Prostate gland (tissue), 2 donors: ENCODE data around the gene MYL7. TPM values are rescaled to one million over a fixed set of nuclear protein-coding genes. Genes with fewer than 3 reads are reported as not detected.

Experiments
- DNase-seq: peaks from one replicate; pipeline ENCODE4 v3.0.0-alpha.2; 2019; ENCODE audit warnings: low spot score
- H3K27ac ChIP-seq, 2 donors: fragments of 200-600 bp; sonication (generic); 2 replicates each; pipeline ENCODE4 v1.5.1; 2017 to 2019
- H3K27me3 ChIP-seq: fragments of 200-600 bp; sonication (generic); replicated peaks from 2 replicates; pipeline ENCODE4 v1.5.1; 2019; ENCODE audit not compliant: insufficient read depth
- H3K36me3 ChIP-seq, 2 donors: fragments of 200-600 bp; sonication (generic); 1 replicate in 1 of 2; 2 replicates in 1 of 2; pipeline versions ENCODE4 v1.5.1 to v1.8.1; 2017 to 2019
- H3K4me1 ChIP-seq: fragments of 200-600 bp; sonication (generic); replicated peaks from 2 replicates; pipeline ENCODE4 v1.5.1; 2019
- H3K4me3 ChIP-seq, 2 donors: fragments of 200-600 bp; sonication (generic); 2 replicates each; pipeline ENCODE4 v1.5.1; 2017 to 2019
- H3K9me3 ChIP-seq: fragments of 200-600 bp; sonication (generic); 2 replicates; pipeline ENCODE4 v1.5.1; 2017
- POLR2A ChIP-seq: fragments of 450-650 bp; IDR thresholded peaks from one replicate; pipeline ENCODE4 v1.6.1; 2016; ENCODE audit warnings: antibody characterized with exemption, mild to moderate bottlenecking
- POLR2AphosphoS5 ChIP-seq: sonication (generic); formaldehyde crosslinking; IDR thresholded peaks from one replicate; pipeline ENCODE4 v1.6.1; 2017; ENCODE audit warnings: antibody characterized with exemption
- WGBS: methylation state at CpG from one replicate; pipeline ENCODE4 v1.1.5; 2018; 5-methylcytosine and 5-hydroxymethylcytosine counted together
- intact Hi-C: fragments of 100-400 bp; cut with DNase I; formaldehyde crosslinking; loops from one replicate; pipeline ENCODE4 v1.14.2; 2022
- total RNA-seq, 2 donors: library from RNA; depleted of rRNA; stranded (reverse); fragments of >200 nt; gene quantifications; one replicate each; pipeline ENCODE4 v1.1.0, GENCODE V29; 2016
- TF ChIP-seq, protein P1 (sequence below), 4 experiments: fragments of 200-600 bp in 2 of 4; fragments of 450-650 bp in 2 of 4; sonication (generic) in 2 of 4; IDR thresholded peaks; 1 replicate in 3 of 4; 2 replicates in 1 of 4; pipeline ENCODE4 v1.5.1; 2016 to 2019; ENCODE audit warnings: antibody characterized with exemption in 4 of 4, mild to moderate bottlenecking in 2 of 4, moderate library complexity in 2 of 4

MYL7 gene, protein sequence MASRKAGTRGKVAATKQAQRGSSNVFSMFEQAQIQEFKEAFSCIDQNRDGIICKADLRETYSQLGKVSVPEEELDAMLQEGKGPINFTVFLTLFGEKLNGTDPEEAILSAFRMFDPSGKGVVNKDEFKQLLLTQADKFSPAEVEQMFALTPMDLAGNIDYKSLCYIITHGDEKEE
- not detected for total RNA-seq

DNA sequence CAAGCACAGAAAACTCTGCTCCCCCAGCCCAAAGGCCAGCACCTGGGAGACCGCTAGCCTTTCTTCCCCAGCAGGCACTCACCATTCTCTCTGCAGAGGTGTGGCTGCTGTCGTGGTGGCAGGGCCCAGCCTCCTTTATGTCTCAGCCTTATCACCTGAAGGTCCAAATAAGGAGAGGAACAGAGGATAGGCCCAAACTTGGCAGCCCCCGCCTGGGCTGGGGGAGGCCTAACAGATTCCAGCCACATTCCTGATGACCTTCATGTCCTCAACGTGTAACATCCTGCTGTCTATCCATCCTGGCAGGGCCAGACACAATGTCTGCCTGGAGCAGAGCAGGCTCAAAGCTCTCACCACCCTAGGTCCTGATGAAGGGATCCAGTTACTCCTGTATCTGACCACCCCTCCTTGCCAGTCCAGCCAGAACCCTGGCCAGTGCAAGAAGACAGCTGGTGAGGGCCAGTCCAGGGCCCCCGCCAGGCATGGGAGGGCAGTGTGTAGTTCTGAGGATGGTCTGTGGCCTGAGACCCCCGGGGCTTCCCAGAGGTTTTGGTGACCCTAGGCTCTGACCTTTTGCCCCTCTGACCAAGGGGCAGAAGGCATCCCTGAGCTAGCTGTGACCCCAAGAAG lies at the start of gene MYL7:
Gene MYL7, minus strand, starts transcription at position 112 of the 630 bp plus-strand sequence. Its CDS starts 27 bp downstream, at position 85.
- no peak for DNase-seq
- WGBS = 79% methylated on average over 6 of the region's 6 CpGs
- Histone ChIP-seq H3K27ac (no peak within 1 kb of the TSS), H3K9me3 (no peaks in the 10 kb centered on the region), H3K36me3 (no peaks in the 10 kb centered on the region), H3K4me1 (no peaks in the 10 kb centered on the region), H3K27me3 (no peaks in the 10 kb centered on the region), H3K4me3 (no peak within 1 kb of the TSS)
- intact Hi-C loops = no loop called here
- TF ChIP-seq POLR2AphosphoS5 = no peak
- no peak for TF ChIP-seq POLR2A
- TF ChIP-seq, protein P1, sequence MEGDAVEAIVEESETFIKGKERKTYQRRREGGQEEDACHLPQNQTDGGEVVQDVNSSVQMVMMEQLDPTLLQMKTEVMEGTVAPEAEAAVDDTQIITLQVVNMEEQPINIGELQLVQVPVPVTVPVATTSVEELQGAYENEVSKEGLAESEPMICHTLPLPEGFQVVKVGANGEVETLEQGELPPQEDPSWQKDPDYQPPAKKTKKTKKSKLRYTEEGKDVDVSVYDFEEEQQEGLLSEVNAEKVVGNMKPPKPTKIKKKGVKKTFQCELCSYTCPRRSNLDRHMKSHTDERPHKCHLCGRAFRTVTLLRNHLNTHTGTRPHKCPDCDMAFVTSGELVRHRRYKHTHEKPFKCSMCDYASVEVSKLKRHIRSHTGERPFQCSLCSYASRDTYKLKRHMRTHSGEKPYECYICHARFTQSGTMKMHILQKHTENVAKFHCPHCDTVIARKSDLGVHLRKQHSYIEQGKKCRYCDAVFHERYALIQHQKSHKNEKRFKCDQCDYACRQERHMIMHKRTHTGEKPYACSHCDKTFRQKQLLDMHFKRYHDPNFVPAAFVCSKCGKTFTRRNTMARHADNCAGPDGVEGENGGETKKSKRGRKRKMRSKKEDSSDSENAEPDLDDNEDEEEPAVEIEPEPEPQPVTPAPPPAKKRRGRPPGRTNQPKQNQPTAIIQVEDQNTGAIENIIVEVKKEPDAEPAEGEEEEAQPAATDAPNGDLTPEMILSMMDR (IDR thresholded peaks at IDR 0.05) = no peak

DNA sequence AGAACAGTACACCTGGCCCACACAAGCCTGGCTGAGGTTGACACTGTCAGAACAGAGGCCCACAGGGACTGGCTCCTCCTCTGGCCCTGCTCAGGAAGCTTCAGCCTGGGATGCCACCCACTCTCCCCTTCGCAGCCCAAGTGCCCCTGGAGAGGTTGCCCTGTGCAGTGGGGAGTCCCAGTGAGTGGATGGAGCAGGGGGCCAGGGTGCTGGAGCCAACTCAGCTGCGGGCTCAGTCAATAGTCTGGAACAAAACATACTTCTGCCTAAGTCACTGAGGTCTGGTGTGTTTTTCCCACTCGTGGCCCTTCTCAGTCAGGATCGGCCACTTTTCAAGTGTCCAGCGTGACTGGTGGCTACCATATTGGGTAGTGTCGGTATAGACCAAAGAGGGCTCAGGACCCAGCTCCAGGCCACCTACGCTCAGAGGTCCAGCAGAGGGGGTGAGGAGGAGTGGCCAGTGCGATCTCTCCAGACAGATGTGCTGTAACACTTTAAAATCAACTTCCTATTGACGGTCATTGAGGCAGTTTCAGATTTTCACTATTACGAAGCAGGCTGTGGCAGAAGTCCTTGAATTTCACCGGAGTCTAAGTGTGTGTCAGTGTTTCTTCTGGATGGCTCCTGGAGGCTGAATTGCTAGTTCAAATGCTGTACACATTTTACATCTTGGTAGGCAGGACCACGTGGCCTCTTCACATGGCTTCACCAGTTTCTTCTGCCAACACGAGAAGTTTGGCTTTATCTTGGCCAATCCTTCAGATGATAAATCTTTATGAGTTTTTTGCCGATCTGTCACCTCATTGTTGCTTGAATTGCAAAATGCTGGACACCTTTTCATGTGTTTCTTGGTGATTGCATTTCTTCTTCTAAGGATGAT lies 49.1 kb upstream of the MYL7 start:
- Histone ChIP-seq H3K4me1 (no peaks in the 10 kb centered on the region), H3K27me3 (no peaks in the 10 kb centered on the region), H3K4me3 (no peak overlapping the region), H3K27ac (no peak overlapping the region), H3K36me3 (no peaks in the 10 kb centered on the region), H3K9me3 (no peaks in the 10 kb centered on the region)
- TF ChIP-seq POLR2A (no peak), POLR2AphosphoS5 (no peak)
- TF ChIP-seq, protein P1 (IDR thresholded peaks at IDR 0.05) = no peak
- WGBS = 79% methylated on average over 14 of the region's 14 CpGs
- intact Hi-C loops = loop anchor here (10.0 kb wide), 1 partner anchor 115 kb away; no protein-coding TSS in a partner anchor
- no peak for DNase-seq

DNA sequence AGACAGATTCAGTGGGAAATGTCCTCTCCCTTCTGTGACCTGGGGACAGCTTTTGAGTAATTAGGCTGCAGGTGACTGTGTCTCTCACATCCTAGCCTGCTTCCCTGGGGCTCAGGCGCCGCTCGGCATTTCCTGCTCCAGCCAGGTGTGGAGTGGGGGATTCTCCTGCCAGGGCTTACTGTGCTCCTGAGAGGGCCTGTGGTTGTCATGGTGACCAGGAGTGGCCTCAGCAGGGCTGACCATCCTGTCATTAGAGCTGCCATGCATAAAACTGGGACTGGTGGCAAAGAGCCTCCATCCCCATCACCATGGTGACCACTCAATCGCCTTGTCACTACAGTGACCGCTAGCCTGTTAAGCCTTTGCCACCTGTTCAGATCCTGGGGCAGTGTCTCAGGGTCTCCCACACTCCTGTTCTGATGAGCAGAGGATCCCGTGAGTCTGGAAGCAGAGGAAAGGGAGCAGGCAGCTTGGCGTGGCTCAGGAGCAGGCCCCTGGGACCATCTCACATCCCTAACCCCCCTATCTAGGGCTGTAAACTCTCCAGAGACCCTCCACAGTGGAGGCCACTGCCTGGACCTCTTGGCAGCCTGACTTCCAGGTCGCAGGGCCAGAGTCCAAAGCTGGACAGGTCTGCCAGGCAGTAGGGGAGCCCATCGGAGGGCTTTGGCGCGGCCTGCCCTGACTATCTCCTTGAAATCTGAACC lies 48.3 kb upstream of the MYL7 start, which contains the start of gene GCK:
Gene GCK, minus strand, starts transcription at position 154 of the 707 bp plus-strand sequence. CDS start 486 bp downstream, outside the sequence.
- TF ChIP-seq, protein P1 (IDR thresholded peaks at IDR 0.05) = no peak
- TF ChIP-seq POLR2A = no peak
- TF ChIP-seq POLR2AphosphoS5 = no peak
- H3K9me3 ChIP-seq = no peaks in the 10 kb centered on the region
- H3K4me3 ChIP-seq = no peak within 1 kb of the TSS
- no peaks in the 10 kb centered on the region for H3K4me1 ChIP-seq
- DNase-seq = no peak
- no peak within 1 kb of the TSS for H3K27ac ChIP-seq
- 75% methylated on average over 11 of the region's 11 CpGs for WGBS
- intact Hi-C loops = no loop called here
- H3K36me3 ChIP-seq = no peaks in the 10 kb centered on the region
- no peaks in the 10 kb centered on the region for H3K27me3 ChIP-seq

DNA sequence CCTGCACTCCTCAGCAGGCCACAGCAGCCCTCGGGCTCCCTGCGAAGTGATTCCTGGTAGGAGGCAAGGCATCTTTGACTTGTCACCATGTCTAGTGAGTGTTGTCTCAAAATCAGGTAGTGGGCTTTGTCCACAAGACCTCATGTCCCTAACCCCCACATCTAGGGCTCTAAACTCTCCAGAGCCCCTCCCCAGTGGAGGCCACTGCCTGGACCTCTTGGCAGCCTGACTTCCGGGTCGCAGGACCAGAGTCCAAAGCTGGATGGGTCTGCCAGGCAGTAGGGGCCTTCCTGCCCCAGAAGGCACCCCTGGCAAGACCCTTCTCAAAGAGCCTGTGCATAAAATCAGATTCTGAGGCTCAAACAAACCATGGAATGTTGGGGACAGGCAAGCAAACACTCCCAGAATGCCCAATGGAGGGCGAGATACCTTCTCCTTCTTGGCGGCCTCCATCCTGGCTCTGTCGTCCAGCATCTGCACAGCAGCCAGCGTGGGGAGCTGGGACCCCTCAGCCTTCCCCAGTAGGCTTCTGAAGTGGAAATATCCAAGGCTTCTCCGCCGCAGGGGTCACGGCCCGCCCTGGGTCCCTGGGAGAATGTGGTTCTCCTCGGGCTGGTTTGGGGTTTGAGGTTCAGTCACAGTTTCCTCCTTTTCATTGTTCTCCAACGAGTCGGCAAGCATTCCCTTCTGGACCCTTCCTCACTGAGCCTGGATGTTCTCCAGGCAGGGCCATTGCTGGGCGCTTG lies 47.5 kb upstream of the MYL7 start:
- Histone ChIP-seq H3K9me3 (no peaks in the 10 kb centered on the region), H3K4me3 (no peak overlapping the region), H3K27me3 (no peaks in the 10 kb centered on the region), H3K36me3 (no peaks in the 10 kb centered on the region), H3K4me1 (no peaks in the 10 kb centered on the region), H3K27ac (no peak overlapping the region)
- DNase-seq = no peak
- intact Hi-C loops = no loop called here
- 76% methylated on average over 16 of the region's 16 CpGs for WGBS
- TF ChIP-seq POLR2AphosphoS5 (no peak), POLR2A (no peak)
- TF ChIP-seq, protein P1 (IDR thresholded peaks at IDR 0.05) = no peak
